HG03460 (cell line): ENCODE results near the gene SDHA.
"Not testable (repeated sequence)": the region's sequence is repeated elsewhere in the genome, so short reads cannot be mapped to it uniquely, and the experiment has no call there.

Source experiments
- ATAC-seq: cut with Tn5 transposase; IDR thresholded peaks from one replicate; pipeline ENCODE4 v1.9.1; 2021; ENCODE audit not compliant: unreplicated experiment

The SDHA gene

GRCh38 chr5:196350-196749, 21.8 kb upstream of the SDHA start:
- ATAC-seq: no peak

GRCh38 chr5:197031-197430, 21.1 kb upstream of the SDHA start:
- not testable (repeated sequence) for ATAC-seq

GRCh38 chr5:197892-198489, 20.1 kb upstream of the SDHA start:
- ATAC-seq: no peak

GRCh38 chr5:198516-199196, 19.5 kb upstream of the SDHA start:
- no peak for ATAC-seq

- no peak for ATAC-seq
These were observed 18.7 kb upstream of the SDHA start for GRCh38 chr5:199197-199949.

GRCh38 chr5:199950-200645, 18.0 kb upstream of the SDHA start:
- no peak for ATAC-seq

- ATAC-seq: no peak
These were observed 17.1 kb upstream of the SDHA start for GRCh38 chr5:200985-201384.

- no peak for ATAC-seq
These were observed 16.4 kb upstream of the SDHA start for GRCh38 chr5:201672-202071.

- no peak for ATAC-seq
These were observed 14.7 kb upstream of the SDHA start for GRCh38 chr5:203246-203930.

GRCh38 chr5:204001-204400, 14.1 kb upstream of the SDHA start:
- ATAC-seq: no peak

GRCh38 chr5:204462-204861, 13.7 kb upstream of the SDHA start:
- ATAC-seq: no peak

- ATAC-seq: no peak
These were observed 13.0 kb upstream of the SDHA start for GRCh38 chr5:204966-205670.

GRCh38 chr5:206406-206805, 11.7 kb upstream of the SDHA start:
- ATAC-seq: no peak

GRCh38 chr5:206927-207536, 11.1 kb upstream of the SDHA start:
- no peak for ATAC-seq

- ATAC-seq: no peak
These were observed 10.5 kb upstream of the SDHA start for GRCh38 chr5:207599-207998.

GRCh38 chr5:208449-209114, 9.5 kb upstream of the SDHA start:
- ATAC-seq: no peak

- no peak for ATAC-seq
These were observed 4.2 kb upstream of the SDHA start for GRCh38 chr5:213803-214395.

GRCh38 chr5:215256-215655, 2.9 kb upstream of the SDHA start:
- ATAC-seq: not testable (repeated sequence)

- not testable (repeated sequence) for ATAC-seq
These were observed 2.0 kb upstream of the SDHA start for GRCh38 chr5:216076-216475.
